ENCODE results near the gene OBP2A. TPM values are rescaled to one million over a fixed set of nuclear protein-coding genes. Genes with fewer than 3 reads are reported as not detected.

The OBP2A gene
- total and polyA plus RNA-seq, 10 of the 15 experiments (the other 5 are each of a cell fraction or from before 2014, with no cell fraction given), result not detected

DNA sequence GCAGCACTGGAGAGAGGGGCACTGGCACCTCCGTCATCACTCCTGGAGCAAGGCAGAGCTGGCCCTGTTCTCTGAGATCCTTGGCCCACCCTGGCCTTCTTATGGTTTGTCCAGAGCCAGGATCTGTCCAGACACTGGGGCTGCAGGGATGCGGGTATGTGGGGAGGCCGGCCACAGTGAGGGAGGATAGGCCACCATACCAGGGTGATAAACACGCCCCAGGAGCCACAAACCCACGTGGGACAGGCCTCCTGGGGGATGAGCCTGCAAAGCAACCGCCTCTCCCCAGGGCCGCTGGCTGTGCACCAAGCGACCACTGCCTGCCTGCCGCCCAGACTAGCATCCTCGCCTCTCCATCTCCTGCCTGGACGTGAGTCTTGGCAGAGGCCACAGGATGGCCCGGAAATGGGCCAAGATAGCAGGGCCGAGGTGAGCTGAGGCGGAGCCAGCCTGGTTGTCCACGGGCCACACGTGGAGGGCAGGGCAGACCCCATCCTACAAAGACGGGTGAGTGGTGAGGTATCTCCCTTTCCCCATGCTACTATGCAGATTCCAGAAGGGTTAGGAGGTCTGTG is 4.5 kb downstream of the OBP2A start:
- intact Hi-C loops (cut with micrococcal nuclease; ENCODE audit: unreplicated experiment), result no loop called here
- 18% methylated on average over 17 of the region's 17 CpGs for WGBS (ENCODE audit: insufficient coverage, insufficient replicate concordance, low lambda C conversion rate, missing lambda C conversion rate)
- TF ChIP-seq, protein P1, sequence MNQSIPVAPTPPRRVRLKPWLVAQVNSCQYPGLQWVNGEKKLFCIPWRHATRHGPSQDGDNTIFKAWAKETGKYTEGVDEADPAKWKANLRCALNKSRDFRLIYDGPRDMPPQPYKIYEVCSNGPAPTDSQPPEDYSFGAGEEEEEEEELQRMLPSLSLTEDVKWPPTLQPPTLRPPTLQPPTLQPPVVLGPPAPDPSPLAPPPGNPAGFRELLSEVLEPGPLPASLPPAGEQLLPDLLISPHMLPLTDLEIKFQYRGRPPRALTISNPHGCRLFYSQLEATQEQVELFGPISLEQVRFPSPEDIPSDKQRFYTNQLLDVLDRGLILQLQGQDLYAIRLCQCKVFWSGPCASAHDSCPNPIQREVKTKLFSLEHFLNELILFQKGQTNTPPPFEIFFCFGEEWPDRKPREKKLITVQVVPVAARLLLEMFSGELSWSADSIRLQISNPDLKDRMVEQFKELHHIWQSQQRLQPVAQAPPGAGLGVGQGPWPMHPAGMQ (IDR thresholded peaks at IDR 0.05; ENCODE audit: borderline replicate concordance), result no peak
- TF ChIP-seq, protein P2, sequence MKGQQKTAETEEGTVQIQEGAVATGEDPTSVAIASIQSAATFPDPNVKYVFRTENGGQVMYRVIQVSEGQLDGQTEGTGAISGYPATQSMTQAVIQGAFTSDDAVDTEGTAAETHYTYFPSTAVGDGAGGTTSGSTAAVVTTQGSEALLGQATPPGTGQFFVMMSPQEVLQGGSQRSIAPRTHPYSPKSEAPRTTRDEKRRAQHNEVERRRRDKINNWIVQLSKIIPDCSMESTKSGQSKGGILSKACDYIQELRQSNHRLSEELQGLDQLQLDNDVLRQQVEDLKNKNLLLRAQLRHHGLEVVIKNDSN (IDR thresholded peaks at IDR 0.05; ENCODE audit: borderline replicate concordance, extremely low read length, insufficient read depth, low read depth, low read length), result no peak
- TF ChIP-seq MYB (IDR thresholded peaks at IDR 0.05; ENCODE audit: borderline replicate concordance, low read depth, low read length), result no peak
- TF ChIP-seq, protein P3, sequence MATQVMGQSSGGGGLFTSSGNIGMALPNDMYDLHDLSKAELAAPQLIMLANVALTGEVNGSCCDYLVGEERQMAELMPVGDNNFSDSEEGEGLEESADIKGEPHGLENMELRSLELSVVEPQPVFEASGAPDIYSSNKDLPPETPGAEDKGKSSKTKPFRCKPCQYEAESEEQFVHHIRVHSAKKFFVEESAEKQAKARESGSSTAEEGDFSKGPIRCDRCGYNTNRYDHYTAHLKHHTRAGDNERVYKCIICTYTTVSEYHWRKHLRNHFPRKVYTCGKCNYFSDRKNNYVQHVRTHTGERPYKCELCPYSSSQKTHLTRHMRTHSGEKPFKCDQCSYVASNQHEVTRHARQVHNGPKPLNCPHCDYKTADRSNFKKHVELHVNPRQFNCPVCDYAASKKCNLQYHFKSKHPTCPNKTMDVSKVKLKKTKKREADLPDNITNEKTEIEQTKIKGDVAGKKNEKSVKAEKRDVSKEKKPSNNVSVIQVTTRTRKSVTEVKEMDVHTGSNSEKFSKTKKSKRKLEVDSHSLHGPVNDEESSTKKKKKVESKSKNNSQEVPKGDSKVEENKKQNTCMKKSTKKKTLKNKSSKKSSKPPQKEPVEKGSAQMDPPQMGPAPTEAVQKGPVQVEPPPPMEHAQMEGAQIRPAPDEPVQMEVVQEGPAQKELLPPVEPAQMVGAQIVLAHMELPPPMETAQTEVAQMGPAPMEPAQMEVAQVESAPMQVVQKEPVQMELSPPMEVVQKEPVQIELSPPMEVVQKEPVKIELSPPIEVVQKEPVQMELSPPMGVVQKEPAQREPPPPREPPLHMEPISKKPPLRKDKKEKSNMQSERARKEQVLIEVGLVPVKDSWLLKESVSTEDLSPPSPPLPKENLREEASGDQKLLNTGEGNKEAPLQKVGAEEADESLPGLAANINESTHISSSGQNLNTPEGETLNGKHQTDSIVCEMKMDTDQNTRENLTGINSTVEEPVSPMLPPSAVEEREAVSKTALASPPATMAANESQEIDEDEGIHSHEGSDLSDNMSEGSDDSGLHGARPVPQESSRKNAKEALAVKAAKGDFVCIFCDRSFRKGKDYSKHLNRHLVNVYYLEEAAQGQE (IDR thresholded peaks at IDR 0.05; ENCODE audit: low read depth, low read length), result no peak
- no peak for TF ChIP-seq EZH2 (IDR thresholded peaks at IDR 0.05; ENCODE audit: borderline replicate concordance, control insufficient read depth, low read depth, low read length)
- no peak for TF ChIP-seq CBX3 (IDR thresholded peaks at IDR 0.05; ENCODE audit: borderline replicate concordance, low read depth)
- TF ChIP-seq HDGF (IDR thresholded peaks at IDR 0.05), result no peak
- TF ChIP-seq, protein P4, sequence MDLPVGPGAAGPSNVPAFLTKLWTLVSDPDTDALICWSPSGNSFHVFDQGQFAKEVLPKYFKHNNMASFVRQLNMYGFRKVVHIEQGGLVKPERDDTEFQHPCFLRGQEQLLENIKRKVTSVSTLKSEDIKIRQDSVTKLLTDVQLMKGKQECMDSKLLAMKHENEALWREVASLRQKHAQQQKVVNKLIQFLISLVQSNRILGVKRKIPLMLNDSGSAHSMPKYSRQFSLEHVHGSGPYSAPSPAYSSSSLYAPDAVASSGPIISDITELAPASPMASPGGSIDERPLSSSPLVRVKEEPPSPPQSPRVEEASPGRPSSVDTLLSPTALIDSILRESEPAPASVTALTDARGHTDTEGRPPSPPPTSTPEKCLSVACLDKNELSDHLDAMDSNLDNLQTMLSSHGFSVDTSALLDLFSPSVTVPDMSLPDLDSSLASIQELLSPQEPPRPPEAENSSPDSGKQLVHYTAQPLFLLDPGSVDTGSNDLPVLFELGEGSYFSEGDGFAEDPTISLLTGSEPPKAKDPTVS (IDR thresholded peaks at IDR 0.05; ENCODE audit: low read depth, low read length), result no peak
- no peak for TF ChIP-seq RELA (IDR thresholded peaks at IDR 0.05; ENCODE audit: borderline replicate concordance, partially characterized antibody)
- no peak for TF ChIP-seq POLR2A (IDR thresholded peaks at IDR 0.05; ENCODE audit: low read depth, low read length)
- no peak for TF ChIP-seq GABPA (IDR thresholded peaks at IDR 0.05; ENCODE audit: low read depth)
- no peak for TF ChIP-seq CHD4 (IDR thresholded peaks at IDR 0.05)
- TF ChIP-seq EP300 (IDR thresholded peaks at IDR 0.05; ENCODE audit: borderline replicate concordance in 1 of 2, control insufficient read depth in 1 of 2, low read depth in 2 of 2, low read length in 2 of 2), result no peak
- no peak for TF ChIP-seq SP1 (IDR thresholded peaks at IDR 0.05; ENCODE audit: low read depth, low read length)

More for the DNA sequence above, 4.5 kb downstream of the OBP2A start:
- H3K36me3 ChIP-seq (ENCODE audit: control insufficient read depth in 2 of 2, insufficient read depth in 2 of 2, low read length in 1 of 2), result no peaks in the 10 kb centered on the region
- no peaks in the 10 kb centered on the region for H4K20me1 ChIP-seq (ENCODE audit: control insufficient read depth, insufficient read depth)
- H3K4me2 ChIP-seq (ENCODE audit: control insufficient read depth, insufficient read depth), result no peak overlapping the region
- ChIA-PET CTCF (no interaction called here), RAD21 (ENCODE audit: unreplicated experiment) (no interaction called here), POLR2A (no interaction called here), SMC1A (ENCODE audit: uncharacterized antibody, unreplicated experiment) (no interaction called here)
- H3K4me3 ChIP-seq, result no peak overlapping the region
- H3K27ac ChIP-seq (ENCODE audit: control insufficient read depth, insufficient read depth), result no peak overlapping the region
- no peaks in the 10 kb centered on the region for H3K79me2 ChIP-seq (ENCODE audit: control insufficient read depth, insufficient read depth, low read length)
- FAIRE-seq, result no peak
- no peak for ATAC-seq
- H3K9ac ChIP-seq (ENCODE audit: control insufficient read depth, insufficient read depth, low read length), result no peak overlapping the region
- no TSS peak for BruUV-seq (replicated peaks)
- H2AFZ ChIP-seq (ENCODE audit: control insufficient read depth, low read depth, low read length), result no peak overlapping the region
- no peaks in the 10 kb centered on the region for H3K9me3 ChIP-seq (replicated peaks; ENCODE audit: control insufficient read depth, insufficient read depth, low read length)
- in situ Hi-C loops (cut with MboI), result no loop called here
- no peak for DNase-seq (ENCODE audit: low read depth, low spot score)
- no peaks in the 10 kb centered on the region for H3K4me1 ChIP-seq (ENCODE audit: control insufficient read depth, insufficient read depth, low read length)
- H3K27me3 ChIP-seq (replicated peaks in 1 of 2; ENCODE audit: control insufficient read depth in 2 of 2, insufficient read depth in 2 of 2, low read length in 1 of 2), result no peaks in the 10 kb centered on the region

Data from GM12878 (cell line).